ENCODE results near the gene PAQR4.
"Not testable (repeated sequence)": the region's sequence is repeated elsewhere in the genome, so short reads cannot be mapped to it uniquely, and the experiment has no call there.

Gene PAQR4

GRCh38 chr16:2968738-2969544, at the start of gene PAQR4:
Gene PAQR4 (plus strand): TSS chr16:2969348. CDS start chr16:2969675, 327 bp downstream.
- peak; percentile 86 for DNase-seq (ENCODE audit: low spot score)

DNA sequence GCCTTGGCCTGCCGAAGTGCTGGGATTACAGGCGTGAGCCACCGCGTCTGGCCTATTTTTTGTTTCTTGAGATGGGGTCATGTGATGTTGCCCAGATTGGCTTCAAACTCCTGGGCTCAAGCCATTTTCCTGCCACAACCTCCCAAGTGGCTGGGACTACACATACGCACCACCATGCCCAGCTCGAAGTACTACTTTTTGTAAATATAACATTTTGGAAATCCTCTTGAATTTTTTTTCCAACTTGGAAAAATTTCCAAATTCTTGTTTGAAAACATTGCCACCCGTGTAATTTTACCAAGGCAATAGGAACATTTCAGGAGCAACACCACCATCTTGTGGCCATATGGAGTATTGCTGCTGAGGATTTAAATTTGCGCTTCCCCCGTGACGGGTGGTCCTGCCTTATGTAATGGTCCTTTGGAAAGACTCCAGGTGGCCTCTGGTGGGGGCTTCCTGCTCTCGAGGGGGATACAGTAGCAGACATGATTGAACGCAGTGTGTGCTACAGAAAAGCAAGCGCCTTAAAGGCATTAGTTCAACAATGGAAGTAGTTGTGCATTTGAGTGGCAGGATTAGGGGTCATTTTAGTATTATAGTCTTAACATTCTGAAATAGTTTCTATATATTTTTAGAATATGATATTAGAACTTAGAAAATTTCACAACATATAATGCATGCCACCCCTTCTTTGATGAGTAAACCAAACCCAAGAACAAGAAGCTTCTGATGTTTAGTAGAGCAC, 49.5 kb upstream of the PAQR4 start:
- peak; percentile 84 for DNase-seq (ENCODE audit: low spot score)

GRCh38 chr16:2923481-2923880, 45.7 kb upstream of the PAQR4 start:
- no peak for DNase-seq (ENCODE audit: low spot score)

GRCh38 chr16:2924901-2925755, 44.0 kb upstream of the PAQR4 start:
- no peak for DNase-seq (ENCODE audit: low spot score)

- peak; percentile 16 for DNase-seq (ENCODE audit: low spot score)
Observed at GRCh38 chr16:2925951-2926649, 43.0 kb upstream of the PAQR4 start.

DNA sequence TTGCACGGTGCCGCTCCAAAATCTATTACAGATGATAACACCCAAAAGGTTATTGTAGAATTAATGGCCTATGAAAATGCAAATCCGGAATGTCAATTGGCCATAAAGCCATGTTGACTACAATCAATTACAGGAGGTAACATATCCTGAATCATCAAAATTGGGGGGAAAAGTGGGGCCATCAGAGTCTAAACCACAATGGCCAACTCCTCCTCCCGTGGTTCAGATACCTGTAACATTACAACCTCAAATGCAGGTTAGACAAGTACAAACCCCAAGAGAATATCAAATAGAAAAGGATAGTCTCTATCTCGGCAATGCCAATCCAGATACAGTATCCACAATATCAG, 42.5 kb upstream of the PAQR4 start:
- DNase-seq (ENCODE audit: low spot score), result no peak

DNA sequence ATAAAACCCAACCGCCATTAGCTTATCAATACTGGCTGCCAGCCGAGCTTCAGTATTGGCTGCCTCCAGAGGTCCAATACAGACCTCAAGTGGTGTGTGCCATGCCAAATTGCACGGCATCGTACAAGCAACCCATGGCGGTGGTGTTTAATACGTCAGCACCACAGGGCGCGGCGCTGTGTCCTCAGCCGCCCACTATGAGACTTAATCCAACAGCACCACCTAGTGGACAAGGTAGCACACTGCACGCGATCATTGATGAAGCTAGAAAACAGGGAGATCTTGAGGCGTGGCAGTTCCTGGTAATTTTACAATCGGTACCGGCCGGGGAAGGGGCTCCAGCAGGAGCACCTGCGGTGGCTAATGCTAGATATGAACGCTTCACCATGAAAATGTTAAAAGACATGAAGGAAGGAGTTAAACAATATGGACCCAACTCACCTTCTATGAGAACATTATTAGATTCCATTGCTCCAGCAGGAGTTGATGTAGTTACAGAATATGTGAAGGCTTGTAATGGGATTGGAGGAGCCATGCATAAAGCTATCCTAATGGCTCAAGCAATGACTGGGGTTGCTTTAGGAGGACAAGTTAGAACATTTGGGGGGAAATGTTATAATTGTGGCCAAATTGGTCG, 42.0 kb upstream of the PAQR4 start:
- peak; percentile 90 for DNase-seq (ENCODE audit: low spot score)

DNA sequence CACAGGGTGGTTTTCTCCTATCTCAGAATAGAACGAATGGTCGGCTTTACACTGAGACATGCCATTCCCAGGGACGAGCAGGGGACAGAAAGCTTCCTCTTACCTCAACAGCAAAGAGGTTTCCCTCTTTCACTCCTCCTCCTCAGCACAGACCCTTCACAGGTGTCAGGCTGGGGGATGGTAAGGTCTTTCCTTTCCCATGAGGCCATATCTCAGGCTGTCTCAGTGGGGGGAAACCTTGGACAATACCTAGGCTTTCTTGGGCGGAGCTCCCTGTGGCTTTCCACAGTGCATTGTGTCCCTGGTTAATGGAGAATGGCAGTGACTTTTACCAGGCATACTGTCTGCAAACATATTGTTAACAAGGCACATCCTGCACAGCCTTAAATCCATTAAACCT, 41.0 kb upstream of the PAQR4 start:
- DNase-seq (ENCODE audit: low spot score), result not testable (repeated sequence)

GRCh38 chr16:2928796-2929195, 40.4 kb upstream of the PAQR4 start:
- DNase-seq (ENCODE audit: low spot score), result no peak

DNA sequence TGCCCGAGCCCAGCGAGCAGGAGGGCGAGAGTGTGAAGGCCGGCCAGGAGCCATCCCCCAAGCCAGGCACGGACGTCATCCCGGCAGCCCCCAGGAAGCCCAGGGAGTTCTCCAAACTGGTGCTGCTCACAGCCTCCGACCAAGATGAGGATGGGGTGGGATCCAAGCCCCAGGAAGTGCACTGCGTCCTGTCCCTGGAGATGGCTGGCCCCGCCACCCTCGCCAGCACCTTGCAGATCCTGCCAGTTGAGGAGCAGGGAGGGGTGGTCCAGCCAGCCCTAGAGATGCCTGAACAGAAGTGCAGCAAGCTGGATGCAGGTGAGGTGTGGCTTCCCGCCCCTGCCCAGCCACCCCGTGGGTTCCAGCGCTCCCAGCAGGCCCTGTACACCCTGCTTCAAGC, 39.5 kb upstream of the PAQR4 start:
- no peak for DNase-seq (ENCODE audit: low spot score)

GRCh38 chr16:2930236-2930635, 38.9 kb upstream of the PAQR4 start:
- no peak for DNase-seq (ENCODE audit: low spot score)

GRCh38 chr16:2931231-2931914, 37.8 kb upstream of the PAQR4 start:
- not testable (repeated sequence) for DNase-seq (ENCODE audit: low spot score)

DNA sequence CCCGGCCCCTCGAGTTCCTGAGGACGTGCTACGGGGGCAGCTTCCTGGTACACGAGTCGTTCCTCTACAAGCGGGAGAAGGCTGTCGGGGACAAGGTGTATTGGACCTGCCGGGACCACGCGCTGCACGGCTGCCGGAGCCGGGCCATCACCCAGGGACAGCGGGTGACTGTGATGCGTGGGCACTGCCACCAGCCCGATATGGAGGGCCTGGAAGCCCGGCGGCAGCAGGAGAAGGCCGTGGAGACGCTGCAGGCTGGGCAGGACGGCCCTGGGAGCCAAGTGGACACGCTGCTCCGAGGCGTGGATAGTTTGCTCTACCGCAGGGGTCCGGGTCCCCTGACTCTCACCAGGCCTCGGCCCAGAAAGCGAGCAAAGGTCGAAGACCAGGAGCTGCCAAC, 36.0 kb upstream of the PAQR4 start:
- no peak for DNase-seq (ENCODE audit: low spot score)

GRCh38 chr16:2933701-2934100, 35.4 kb upstream of the PAQR4 start:
- no peak for DNase-seq (ENCODE audit: low spot score)

DNA sequence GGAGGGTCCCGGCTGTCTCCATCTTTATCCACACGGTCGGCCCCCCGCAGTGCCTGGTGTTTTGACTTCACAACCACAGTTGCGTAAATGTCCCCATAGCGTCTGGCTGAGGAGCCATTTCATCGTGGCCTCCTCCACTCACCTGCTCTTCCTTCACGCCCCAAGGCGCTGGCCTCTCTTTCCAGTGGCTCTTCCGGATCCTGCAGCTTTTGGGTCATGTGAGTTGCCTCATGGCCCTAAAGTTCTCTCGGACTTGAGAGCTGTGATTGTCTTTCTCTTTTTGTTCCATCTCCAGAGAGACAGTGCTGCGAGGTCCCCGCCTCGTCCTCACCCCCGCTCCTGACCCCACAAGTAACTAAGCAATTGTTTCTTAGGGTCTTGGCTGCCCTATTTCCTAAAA, 34.7 kb upstream of the PAQR4 start:
- no peak for DNase-seq (ENCODE audit: low spot score)

- DNase-seq (ENCODE audit: low spot score), result no peak
Observed at GRCh38 chr16:2936436-2937011, 32.6 kb upstream of the PAQR4 start.

- DNase-seq (ENCODE audit: low spot score), result no peak
Observed at GRCh38 chr16:2937170-2937569, 32.0 kb upstream of the PAQR4 start.

DNA sequence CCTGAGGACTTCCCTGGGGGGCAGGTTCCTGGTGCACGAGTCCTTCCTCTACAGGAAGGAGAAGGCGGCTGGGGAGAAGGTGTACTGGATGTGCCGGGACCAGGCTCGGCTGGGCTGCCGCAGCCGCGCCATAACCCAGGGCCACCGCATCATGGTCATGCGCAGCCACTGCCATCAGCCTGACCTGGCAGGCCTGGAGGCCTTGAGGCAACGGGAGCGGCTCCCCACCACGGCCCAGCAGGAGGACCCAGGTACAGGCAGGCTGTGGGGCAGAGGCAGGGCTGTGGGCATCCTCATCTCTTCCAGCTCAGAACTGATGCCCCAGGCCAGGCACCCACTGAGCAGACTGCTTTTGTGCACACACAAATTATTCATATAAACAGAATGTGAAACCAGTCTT, 30.9 kb upstream of the PAQR4 start:
- DNase-seq (ENCODE audit: low spot score), result no peak

DNA sequence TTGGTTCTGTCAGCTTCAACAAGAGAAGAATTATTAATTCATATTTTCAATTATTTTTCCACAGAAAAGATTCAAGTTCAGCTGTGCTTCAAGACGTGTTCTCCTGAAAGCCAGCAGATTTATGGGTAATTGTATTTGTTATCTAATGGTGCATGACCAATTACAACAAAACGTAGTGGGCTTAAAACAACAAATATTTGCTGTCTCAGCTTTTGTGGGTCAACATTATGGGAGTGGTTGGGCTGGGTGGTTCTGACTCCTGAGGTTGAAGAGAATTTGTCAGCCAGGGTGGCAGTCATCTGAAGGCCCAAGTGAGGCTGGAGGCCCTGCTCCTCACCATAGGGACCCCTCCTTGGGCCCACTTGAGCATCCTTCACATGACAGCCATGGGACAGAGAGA, 29.2 kb upstream of the PAQR4 start:
- no peak for DNase-seq (ENCODE audit: low spot score)

GRCh38 chr16:2942045-2942444, 27.1 kb upstream of the PAQR4 start:
- no peak for DNase-seq (ENCODE audit: low spot score)

Data from cerebellar cortex (tissue), 1 donor.